ENCODE results near the gene SMYD3. TPM values are rescaled to one million over a fixed set of nuclear protein-coding genes. Genes with fewer than 3 reads are reported as not detected.

The SMYD3 gene
- total and polyA plus RNA-seq, 2 of the 13 experiments (the other 11 are each of a cell fraction or from before 2014, with no cell fraction given), result 27.7 to 35.8 TPM

DNA sequence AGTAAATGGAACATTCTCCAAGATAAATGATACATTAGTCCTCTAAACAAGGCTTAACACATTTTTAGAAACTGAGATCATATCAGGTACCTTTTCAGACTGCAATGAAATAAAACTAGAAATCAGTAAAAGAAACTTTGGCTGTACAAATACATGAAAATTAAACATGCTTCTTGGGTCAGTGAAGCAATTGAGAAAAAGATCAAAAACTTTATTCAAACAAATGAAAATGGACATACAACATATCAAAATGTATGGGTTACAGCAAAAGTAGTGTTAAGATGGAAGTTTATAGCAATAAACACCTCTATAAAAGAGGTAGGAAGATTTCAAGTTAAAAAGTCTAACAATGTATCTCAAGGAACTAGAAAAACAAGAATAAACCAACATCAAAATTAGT is 598.5 kb downstream of the SMYD3 start:
- Histone ChIP-seq H2AFZ (ENCODE audit: low read length) (no peak overlapping the region), H3K4me1 (ENCODE audit: insufficient read depth, low read length) (peaks cover 8% of the 10 kb centered on the region; the same call in 1 of the 2 replicates), H3K27ac (ENCODE audit: extremely low read length, insufficient read depth, low read length) (no peak overlapping the region), H3K9me3 (ENCODE audit: low read length) (no peaks in the 10 kb centered on the region), H3K9ac (ENCODE audit: insufficient read depth, low read depth, low read length) (no peak overlapping the region), H4K20me1 (ENCODE audit: insufficient read depth, low read length) (no peaks in the 10 kb centered on the region), H3K4me2 (ENCODE audit: low read depth, low read length) (no peak overlapping the region), H3K27me3 (ENCODE audit: control insufficient read depth in 1 of 2, insufficient read depth in 2 of 2, low read length in 2 of 2) (no peaks in the 10 kb centered on the region), H3K36me3 (replicated peaks in 1 of 2; ENCODE audit: control insufficient read depth in 1 of 2, insufficient read depth in 2 of 2, low read length in 2 of 2) (no peaks in the 10 kb centered on the region), H3K79me2 (ENCODE audit: insufficient read depth, low read length) (no peaks in the 10 kb centered on the region), H3K4me3 (replicated peaks in 1 of 3; ENCODE audit: insufficient read depth in 1 of 3, low read depth in 2 of 3, low read length in 3 of 3) (no peak overlapping the region)
- BruUV-seq (replicated peaks), result no TSS peak
- intact Hi-C loops (cut with micrococcal nuclease; ENCODE audit: unreplicated experiment) (no loop called here), in situ Hi-C loops (cut with HindIII; ENCODE audit: extremely low pct_ligation_motif_present, low pct_unique_long_range_greater_than_20kb) (no loop called here)
- POLR2A ChIA-PET, result no interaction called here
- FAIRE-seq (no peak), DNase-seq (ENCODE audit: low spot score) (no peak), ATAC-seq (no peak)
- CTCF ChIA-PET (ENCODE audit: low intra/inter-chr PET ratio, low total read pairs), result no interaction called here
- TF ChIP-seq ZNF12 (CRISPR knock-in tag; IDR thresholded peaks at IDR 0.05) (no peak), RXRB (CRISPR knock-in tag; IDR thresholded peaks at IDR 0.05; ENCODE audit: borderline replicate concordance) (no peak), KIAA2018 (CRISPR knock-in tag; IDR thresholded peaks at IDR 0.05; ENCODE audit: borderline replicate concordance) (no peak), SNAPC5 (CRISPR knock-in tag; IDR thresholded peaks at IDR 0.05; ENCODE audit: borderline replicate concordance) (no peak), ZNF383 (CRISPR knock-in tag; IDR thresholded peaks at IDR 0.05; ENCODE audit: borderline replicate concordance) (no peak), MEF2D (CRISPR knock-in tag; IDR thresholded peaks at IDR 0.05) (no peak), XRCC5 (optimal IDR thresholded peaks at IDR 0.05; ENCODE audit: low read length) (no peak), TCF7L2 (IDR thresholded peaks at IDR 0.05; ENCODE audit: low read depth, low read length) (no peak), ZSCAN9 (CRISPR knock-in tag; IDR thresholded peaks at IDR 0.05; ENCODE audit: borderline replicate concordance) (no peak)
